GM18499 (cell line): Measurements from ENCODE around the gene CACNA1C.

Source experiments
- ATAC-seq: cut with Tn5 transposase; IDR thresholded peaks from one replicate; pipeline ENCODE4 v1.9.1; 2021; ENCODE audit warnings: moderate number of reproducible peaks; ENCODE audit not compliant: insufficient read depth, unreplicated experiment

The CACNA1C gene

DNA sequence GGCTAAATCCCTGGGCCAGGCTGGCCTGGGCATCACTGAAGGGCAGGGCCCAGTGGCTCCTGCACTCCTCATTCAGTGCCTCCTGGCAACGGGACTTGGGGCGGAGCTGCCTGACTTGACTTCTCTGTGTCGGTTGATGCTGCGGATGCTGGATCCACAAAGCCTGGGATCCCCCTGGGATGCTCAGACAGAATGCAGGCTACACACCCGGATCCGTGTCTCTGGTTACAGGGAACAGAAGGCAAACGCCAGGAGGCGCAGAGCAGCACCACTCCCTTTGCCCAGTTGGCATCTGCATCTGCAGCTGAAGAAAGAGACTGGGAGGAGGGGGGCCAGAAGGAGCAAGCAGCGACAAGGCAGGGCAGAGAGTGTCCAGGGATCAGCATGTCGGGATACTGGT, 587.5 kb downstream of the CACNA1C start:
- ATAC-seq = no peak

DNA sequence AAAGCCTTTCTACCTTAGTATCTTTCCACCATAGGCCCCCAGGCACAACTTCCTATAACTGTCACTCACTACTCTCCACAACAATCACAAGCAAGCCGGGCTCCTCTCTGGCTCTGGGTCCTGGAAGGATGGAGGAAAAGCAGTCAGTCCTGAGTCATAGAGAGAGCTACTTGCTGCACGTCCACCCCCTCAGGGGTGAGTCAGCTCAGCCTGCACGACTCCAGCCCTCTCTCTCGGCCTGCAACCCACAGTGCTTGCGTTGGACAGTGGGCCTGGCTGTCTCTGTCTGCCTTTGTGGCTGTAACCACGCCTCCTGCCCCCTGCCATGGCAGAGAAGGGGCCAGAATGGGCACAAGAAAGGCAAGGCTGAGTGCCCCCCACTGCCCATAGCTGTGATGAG, 587.9 kb downstream of the CACNA1C start:
- ATAC-seq = no peak

DNA sequence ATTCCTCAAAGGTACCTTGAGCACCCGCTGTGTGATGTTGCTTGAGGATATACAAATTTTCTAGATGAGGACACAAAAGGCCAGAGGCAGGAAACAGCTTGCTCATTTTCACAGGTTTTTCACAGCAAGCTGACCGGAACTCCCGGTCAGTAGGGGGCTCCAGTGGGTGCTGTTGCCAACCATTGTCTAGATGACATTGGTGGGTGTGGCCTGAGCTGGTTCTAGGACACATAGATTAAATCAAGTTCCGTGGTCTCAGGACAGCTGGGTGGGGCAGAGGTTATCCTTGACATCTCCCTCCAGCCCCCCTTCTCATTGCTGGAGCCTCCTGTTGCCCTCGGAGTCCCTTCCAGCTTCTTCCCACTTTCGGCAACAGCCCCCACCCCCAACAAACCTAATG, 588.4 kb downstream of the CACNA1C start:
- ATAC-seq = no peak

DNA sequence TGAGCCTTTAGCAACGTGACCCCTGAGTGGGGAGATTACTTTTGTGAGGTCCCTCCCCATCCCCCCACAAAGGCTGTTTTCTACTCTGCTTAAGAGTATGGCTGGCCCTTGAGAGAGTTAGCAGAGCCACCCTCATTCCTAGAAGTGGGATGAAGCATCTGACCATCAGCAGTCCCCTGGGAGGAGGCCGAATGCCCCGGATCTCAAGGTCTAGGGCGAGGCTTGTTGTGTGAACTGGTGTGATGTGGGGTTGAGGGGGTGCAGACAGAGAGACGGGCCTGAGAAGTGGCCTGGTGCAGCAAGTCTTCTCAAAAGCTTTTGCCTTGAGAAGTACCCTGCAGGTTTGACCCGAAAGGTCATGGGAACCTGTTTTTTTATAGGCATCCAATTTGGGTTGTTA, 589.0 kb downstream of the CACNA1C start:
- no peak for ATAC-seq

DNA sequence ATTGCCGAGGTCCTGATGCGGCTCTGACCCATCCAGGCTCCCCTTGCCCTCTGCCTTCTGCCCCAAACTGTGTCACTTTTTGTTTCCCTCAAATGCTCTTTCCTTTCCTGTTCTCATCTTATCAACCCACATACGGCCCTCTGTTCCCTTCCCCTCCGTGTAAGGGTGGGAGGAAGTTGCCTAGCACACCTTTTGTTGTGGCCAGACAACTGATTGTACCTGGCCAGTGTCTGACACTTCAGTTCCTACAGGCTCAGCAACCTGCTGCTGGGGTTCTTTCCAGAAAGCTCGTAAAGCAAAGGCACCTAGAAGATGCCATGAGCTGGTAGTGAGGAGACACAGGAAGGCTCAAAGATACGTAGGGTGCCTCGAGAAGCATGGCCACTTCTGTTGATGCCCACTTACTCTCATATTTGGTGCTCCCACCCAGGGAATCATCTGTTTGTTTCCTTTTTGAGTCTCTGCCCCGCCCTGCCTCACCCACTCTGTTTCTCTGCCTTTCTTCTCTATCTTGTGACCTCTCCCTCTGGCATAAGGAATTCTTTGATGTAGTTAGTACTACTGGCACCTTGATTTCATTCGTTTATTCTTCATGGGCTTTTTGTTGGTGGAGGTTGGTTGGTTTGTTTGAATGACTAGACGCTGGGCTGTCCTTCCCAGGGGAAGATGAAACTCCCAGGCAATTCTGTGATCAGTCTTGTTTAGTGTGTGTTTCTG, 589.5 kb downstream of the CACNA1C start:
- ATAC-seq = no peak

DNA sequence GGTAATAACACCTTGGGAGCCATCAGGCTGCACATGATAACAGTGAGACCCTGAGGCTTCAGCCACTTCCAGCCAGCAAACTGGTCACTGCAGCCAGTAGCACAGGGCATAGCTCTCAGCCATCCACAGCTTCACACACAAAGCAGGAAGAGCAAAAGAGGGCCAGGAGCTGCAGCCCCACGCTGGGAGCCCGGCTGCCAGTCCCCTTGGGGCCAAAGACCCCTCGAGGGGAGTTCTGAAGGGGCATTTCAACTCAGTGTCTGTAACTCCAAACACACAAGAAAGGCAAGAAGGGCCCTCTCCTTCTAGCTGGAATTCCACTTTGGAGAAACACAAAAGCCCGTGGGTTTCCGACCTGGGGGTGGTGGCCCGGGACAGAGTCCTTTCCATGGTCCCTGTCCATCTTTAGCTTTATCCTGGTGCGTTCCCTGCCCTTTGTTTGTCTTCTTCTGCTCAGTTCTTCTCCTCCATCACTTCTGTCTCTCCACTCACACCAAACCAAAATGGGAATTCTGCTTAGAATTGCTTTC, 590.2 kb downstream of the CACNA1C start:
- ATAC-seq = no peak

DNA sequence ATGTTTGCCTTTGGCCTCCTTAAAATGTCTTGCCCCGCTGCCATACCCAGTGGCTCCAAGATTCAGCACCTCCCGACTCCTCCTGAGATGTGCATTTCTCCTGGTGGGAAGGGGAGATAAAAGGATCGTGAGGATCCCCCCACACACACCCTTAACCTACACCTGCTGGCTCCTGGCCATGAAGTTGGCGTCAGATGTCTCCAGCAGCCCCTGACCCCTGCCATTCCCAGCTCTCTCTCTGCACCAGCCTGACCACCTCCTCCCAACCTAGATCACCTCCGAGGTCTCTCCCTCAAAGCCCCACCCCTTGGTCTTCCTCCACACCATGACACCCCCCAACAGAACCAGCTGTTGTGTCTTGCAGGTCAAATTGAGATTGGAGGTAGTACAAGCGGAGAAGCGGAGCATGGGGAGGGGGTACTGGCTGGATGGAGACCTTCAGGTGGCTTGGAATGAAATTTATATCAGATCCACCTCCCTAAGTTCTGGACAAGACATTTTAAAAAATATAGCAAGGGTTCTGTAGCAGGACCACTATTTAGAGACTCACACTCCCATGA, 590.9 kb downstream of the CACNA1C start:
- ATAC-seq = no peak

DNA sequence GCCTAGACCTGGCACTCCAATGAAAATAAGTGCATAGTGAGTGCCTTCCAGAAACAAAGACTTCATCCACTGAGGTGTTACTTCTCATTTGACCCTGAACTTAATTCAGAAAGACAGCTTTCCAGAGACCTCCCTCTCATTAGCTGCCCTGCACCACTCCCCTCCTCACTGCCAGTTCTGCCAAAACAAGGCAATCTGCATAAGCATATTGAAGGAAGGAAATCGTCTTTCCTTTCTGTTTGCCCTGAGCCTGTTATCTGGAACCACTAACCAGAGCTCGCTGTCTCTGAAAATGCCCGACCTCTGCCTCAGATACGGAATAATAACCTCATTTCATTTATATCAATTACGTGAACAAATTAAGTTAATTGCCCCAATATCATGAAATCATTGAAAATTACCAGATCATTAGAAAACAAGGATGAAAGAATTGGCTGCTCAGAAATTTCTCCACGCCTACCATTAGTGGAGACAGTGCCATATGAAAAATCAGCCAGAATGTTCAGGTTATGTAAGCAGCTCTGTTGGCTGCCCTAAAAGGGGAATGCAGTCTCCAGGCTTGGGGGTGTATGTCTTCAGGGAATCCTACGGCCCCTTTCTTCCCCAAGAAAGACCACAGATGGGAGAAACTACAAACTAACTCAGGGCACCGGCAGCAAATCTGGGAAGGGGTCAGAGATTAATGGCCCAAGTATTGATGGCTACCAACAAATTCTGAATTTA, 592.1 kb downstream of the CACNA1C start:
- ATAC-seq = no peak

DNA sequence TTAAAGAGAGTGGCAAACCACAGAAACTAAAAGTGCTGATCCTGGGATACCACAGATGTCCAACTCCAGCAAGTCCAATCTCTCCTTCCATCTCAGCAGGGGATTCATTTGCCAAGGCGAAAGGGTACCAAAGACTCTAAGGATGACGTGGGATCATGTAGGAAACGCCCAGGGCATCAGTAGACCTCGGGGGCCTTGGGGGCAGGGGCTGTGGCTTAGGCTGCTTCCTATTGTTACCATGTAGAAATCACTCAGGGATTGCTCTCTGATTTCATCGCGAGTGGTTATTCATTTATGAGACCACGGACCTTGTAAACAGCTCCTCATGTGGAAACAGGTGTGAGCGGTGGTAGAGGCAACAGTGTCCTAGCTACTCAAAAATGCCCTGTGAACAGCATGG, 592.7 kb downstream of the CACNA1C start:
- ATAC-seq = no peak

DNA sequence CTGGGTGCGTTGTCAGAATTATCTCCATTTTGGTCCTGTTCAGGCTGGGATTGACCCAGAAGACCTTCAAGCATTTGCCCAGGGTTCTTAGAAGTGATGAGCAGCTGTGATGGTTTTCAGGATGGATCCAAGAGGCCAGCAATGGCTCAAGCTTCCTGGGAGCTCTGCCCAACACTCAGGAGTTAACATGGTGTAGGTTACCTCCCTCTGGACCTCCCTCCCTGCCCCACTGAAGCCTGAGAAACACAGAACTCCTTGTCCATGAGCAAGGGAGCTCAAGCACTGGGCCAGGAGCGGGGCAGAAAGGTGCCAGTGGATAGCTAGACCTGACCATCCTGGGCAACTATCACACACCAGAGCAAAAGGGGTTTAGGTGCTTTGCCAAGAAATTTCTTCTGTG, 593.6 kb downstream of the CACNA1C start:
- no peak for ATAC-seq

DNA sequence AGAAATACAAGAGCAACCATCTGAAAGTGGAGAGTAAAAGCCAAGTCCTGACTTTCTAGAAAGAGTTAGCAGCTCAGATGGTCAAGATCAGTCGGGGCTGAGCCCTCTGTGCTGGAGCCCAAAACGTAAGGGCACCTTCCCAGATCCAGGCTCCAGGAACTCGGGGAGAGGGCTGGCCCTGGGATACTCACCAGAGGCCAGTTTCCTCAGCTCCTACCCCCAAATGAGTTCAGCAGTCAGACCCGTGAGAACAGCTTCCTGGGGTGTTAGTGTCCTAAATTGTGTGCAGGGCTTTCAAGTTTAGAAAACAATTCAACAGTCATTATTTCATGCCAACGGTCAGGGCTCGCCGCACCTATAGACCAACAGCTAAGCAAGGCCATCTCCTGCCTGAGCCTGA, 594.4 kb downstream of the CACNA1C start:
- no peak for ATAC-seq

DNA sequence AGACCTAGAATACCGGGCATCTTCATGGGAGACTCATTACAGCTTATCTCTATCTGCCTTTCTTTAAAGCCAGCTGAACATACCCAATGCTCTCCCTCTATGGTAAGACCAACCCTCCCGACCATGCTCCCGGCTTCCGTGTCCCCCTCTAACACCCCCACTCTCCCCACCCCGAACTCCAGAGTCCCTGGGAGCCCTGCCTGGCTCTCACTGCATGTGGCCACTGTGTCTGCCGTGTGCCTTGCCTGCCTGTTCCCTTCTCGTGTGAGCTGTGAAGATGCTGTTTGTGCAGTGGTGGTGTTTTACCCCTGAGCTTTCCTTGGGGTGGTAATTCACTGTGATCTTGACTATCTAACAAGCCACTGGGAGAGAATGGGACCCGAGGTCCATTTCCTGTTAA, 595.6 kb downstream of the CACNA1C start:
- no peak for ATAC-seq

DNA sequence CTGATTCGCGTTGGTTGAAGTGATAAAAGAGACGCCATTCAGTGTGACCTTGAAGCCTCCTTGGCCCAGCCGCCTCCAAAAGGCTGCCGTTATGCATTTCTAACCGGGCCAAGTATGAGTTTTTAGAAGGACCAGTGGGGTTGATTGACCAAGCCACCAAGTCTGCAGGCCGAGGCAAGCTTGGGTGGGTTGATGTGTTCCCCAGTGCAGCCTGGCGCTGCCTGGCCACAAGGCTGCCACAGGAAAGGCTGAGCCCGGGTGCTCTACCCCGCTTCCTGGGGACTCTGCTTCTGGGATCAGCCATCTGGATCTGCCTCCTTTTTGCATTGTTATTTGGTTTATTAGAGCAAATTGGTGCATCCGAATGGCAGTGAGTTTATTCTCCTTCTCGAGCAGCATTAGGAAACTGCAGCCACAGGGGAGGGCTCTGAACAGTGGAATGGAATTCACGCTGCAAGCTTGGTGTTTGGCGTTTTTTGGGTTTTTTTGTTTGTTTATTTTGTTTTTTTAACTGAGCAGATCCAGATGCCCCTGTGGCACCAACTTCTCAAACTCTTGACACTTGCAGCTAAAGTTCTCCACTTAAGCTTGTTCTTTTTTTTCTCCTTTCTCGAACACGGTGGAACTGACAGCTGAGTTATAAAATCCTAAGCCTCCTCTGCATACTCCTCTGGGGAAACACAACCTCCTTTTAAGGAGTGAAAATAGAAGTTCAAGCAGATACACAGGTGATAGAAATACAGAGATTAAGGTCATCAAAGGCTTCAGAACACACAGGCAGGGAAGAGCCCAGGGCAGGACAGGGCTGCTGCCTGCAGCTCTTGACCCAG, 596.6 kb downstream of the CACNA1C start:
- ATAC-seq = no peak

DNA sequence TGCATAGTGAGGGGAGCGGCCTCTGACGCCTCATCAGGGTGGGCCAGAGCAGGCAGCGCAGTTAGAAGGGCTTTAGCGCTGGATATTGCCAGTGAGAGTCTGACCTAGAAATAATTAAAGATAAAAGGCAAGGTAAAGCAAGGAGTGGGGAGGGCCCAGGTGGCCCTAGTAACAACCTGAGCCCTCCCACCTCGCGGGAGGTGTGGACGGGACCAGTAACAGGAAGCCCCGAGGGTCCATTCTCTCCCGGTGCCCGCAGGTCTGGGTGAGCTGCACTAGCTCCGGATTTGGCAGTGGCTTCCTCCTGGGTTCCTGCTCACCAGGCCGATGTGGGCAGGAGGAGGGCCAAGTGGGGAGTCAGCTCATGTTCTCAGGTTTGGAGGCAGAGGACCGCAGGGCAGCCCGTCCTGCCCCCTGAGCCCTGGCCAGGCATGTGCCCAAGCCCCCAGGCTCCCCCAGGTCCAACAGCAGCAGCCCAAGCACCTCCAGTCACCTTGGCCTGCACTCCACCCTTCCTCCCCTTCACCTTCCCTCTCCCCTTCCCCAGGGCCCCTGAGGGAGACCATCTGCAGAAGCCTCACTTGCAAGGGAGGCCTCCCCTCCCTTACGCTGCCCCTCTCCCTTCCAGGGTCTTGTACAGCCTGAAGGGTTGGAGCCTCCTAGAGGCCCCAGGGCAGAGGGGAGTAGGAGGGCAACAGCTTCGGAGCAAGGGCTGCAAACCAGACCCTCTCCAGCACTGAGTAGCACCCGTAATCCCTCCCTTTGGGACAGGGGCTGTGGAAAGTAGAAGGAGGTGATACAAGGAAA, 597.7 kb downstream of the CACNA1C start:
- ATAC-seq = no peak

DNA sequence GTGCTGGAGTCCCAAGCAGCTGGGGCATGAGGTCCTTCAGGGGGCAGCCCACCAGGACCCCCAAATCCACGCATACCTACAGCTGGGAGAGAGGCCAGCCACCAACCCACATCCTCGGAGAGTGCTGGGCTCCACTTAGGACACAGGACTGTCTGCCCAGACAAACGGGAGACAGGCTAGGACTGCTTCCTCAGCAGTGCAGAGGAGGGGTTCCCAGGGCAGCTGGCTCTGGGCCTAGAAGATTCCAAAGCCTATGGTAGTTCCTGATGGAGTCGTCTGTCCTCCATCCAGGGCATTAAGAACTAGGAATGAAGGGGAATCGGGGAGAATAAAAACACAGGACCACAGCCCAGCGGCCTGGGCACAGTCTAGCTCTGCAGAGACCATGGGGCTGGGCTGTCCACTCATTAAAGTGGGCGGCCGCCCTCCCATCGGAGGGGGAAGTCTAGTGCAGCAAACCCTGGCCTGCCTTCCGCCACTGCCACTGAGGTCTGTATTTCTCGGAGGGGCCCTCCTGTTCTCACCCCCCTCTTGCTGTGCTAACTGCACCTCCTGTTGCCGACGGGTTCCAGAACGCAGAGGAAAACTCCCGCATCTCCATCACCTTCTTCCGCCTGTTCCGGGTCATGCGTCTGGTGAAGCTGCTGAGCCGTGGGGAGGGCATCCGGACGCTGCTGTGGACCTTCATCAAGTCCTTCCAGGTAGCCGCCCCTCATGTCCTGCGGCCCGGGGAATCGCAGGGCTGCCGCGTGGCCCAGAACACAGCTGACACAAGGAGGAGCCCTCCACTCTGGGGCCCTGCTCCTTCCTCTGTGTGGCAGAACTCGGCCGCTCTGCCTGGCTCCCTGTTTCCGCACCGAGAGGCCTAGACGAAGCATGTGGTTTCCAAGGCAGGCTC, 598.5 kb downstream of the CACNA1C start:
- no peak for ATAC-seq

DNA sequence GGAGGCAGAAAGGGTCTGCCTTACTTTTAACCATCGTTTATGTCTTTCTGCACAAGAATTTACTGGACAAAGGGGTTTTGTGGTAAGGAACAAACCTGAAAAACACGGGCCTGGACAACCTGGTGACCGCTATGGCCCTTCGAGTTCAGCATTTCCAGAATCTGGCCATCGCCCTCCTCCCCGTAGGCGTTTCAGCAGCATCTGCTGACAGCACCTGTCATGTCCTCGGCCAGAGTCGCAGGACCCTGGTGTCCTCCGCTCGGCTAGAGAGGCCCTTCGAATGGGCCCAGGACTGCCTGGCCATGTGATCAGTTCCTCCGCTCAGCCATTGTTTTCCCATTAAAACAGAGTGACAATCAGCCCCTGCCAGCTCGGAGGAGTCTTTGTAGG, 599.2 kb downstream of the CACNA1C start:
- no peak for ATAC-seq

DNA sequence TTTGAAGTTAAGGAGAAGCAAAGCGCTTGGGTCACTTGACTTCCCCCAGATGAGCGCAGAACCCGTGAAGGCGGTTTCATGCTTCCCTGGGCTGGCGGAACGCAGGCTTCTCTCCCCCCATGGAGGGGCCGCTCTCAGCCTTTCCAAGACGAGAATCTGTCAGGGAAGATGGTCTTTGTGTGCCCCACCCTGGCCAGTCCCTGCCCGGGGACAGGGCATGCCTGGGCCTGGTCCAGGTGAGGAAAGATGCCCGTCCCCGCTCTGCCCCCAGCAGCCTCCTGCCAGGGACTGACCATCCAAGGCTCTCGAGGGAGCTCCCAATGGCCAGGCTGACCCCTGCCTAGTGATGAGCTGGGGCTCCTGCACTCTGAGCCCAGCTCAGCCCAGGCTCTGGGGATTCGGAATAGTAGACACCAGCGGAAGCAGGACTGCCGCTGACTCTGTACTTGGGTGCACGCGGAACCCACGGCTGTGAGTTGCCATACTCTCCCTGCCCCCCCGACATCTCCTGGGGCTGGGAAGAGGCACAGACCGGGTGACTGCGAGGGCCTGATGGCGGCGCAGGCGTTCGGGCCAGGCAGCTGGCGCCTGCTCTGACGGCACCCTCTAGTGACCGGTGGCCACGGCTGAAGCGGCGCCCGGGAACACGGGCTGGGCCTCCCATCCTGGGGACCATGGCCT, 599.8 kb downstream of the CACNA1C start:
- no peak for ATAC-seq

DNA sequence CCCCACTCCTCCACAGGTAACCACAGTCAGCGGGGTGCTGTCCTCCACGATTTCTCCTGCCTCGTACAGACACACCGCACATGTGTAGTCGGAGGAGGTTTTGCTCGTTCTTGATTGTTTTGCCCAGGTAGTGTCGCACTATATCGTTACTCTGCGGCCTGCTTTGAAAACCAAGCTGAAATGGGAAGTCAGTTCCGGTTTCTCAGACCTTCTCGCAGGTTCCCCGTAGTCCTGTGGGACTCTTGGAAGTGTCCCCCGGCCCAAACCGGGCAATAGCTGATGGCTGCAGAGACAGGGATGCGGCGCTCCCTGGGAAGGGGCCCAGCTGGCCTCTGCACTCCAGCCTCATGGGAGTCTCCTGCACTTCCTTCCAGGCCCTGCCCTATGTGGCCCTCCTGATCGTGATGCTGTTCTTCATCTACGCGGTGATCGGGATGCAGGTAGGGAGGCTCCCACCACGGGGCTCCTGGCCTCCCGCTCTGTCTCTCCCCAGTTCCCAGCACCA, 600.7 kb downstream of the CACNA1C start:
- ATAC-seq = no peak
